Ovary (tissue), 9 donors: ENCODE results near the gene LRRC31. TPM values are rescaled to one million over a fixed set of nuclear protein-coding genes. Genes with fewer than 3 reads are reported as not detected.

Experiments used
- DNase-seq, 5 donors: peaks; one replicate each; pipeline ENCODE4 v3.0.0-alpha.2; 2019 to 2020
- H3K27ac ChIP-seq, 2 donors: fragments of 200-600 bp; one replicate each; pipeline versions ENCODE4 v1.5.1 to v1.8.0; 2019 to 2022
- H3K27me3 ChIP-seq: fragments of 200-600 bp; one replicate; pipeline ENCODE4 v1.8.0; 2022
- H3K36me3 ChIP-seq: fragments of 200-600 bp; sonication (generic); one replicate; pipeline ENCODE4 v1.5.1; 2019
- H3K4me1 ChIP-seq: one replicate; pipeline ENCODE4 v1.8.1; 2013; ENCODE audit warnings: mild to moderate bottlenecking, moderate library complexity; ENCODE audit not compliant: insufficient read depth
- H3K4me3 ChIP-seq: fragments of 200-600 bp; sonication (generic); one replicate; pipeline ENCODE4 v1.5.1; 2017
- H3K9me3 ChIP-seq, 2 donors: fragments of 200-600 bp in 1 of 2; sonication (generic) in 1 of 2; one replicate each; pipeline versions ENCODE4 v1.5.1 to v1.8.1; 2013 to 2019; ENCODE audit warnings: mild to moderate bottlenecking in 1 of 2, moderate library complexity in 1 of 2
- EP300 ChIP-seq: sonication (generic); formaldehyde crosslinking; IDR thresholded peaks from one replicate; pipeline ENCODE4 v1.6.1; 2017; ENCODE audit warnings: antibody characterized with exemption
- POLR2A ChIP-seq: fragments of 450-650 bp; IDR thresholded peaks from one replicate; pipeline ENCODE4 v1.6.1; 2017; ENCODE audit warnings: antibody characterized with exemption, mild to moderate bottlenecking, moderate library complexity
- WGBS, 3 donors: extraction: QIAGEN DNeasy Blood & Tissue Kit in 1 of 3; methylation state at CpG; one replicate each; pipeline versions ENCODE4 v1.1.5 to v1.1.7; 2013 to 2017; 5-methylcytosine and 5-hydroxymethylcytosine counted together
- intact Hi-C, 4 donors: fragments of 100-400 bp; cut with DNase I; formaldehyde crosslinking; loops; one replicate each; pipeline versions ENCODE4 v1.11.0 to v1.15.1; 2022 to 2023
- polyA plus RNA-seq, 2 donors: library from polyadenylated mRNA; stranded (reverse); fragments of 200-250 nt in 1 of 2; fragments of 350-450 nt in 1 of 2; fragmentation: Illumina TruSeq in 1 of 2; extraction: RNeasy Lipid Tissue Mini Kit (QIAGEN cat#74804) in 1 of 2; gene quantifications; one replicate each; pipeline ENCODE4 v1.2.3, GENCODE V29; 2013 to 2014
- total RNA-seq, 7 donors: library from RNA; depleted of rRNA in 2 of 7; stranded (reverse); fragments of >200 nt in 2 of 7; fragmentation: NEBNext Ultra II Directional in 3 of 7; extraction: Animal tissue kit (Norgen Biotek cat#: 25700) in 3 of 7; gene quantifications; one replicate each; pipeline versions ENCODE4 v1.1.0 to v1.2.4, GENCODE V29; 2016 to 2023
- TF ChIP-seq, protein P1 (sequence below), 3 donors: fragments of 450-650 bp in 2 of 3; fragments of 200-600 bp in 1 of 3; IDR thresholded peaks; one replicate each; pipeline versions ENCODE4 v1.5.1 to v1.8.0; 2016 to 2022; ENCODE audit warnings: antibody characterized with exemption in 3 of 3, mild to moderate bottlenecking in 1 of 3
- donor health status: DM: no; HTN: no; CAD: no; lungs with moderate emphysema.
- donor health status: DM: no; HTN: no; CAD: no.
- donor health status: Bipolar disorder and iron deficiency.
- donor health status: DM: yes; HTN: yes; CAD: no.
- donor health status: DM: no; HTN: no; CAD: no.
- donor health status: DM: yes; HTN: yes; CAD: no.

LRRC31 gene
- total and polyA plus RNA-seq, 9 donors, result not detected

DNA sequence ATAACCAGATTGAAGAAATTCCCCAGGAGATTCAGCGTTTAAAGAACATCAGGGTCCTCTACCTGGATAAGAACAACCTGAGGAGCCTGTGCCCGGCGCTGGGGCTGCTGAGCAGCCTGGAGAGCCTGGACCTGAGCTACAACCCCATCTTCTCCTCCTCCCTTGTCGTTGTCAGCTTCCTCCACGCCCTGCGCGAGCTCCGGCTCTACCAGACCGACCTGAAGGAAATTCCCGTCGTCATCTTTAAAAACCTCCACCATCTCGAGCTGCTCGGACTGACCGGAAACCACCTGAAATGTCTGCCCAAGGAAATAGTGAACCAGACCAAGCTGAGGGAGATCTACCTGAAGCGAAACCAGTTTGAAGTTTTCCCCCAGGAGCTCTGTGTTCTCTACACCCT lies 47.6 kb downstream of the LRRC31 start:
- 92 to 93% (median 93%) methylated on average over 15 of the region's 15 CpGs for WGBS, 3 donors
- no peak for TF ChIP-seq EP300
- TF ChIP-seq POLR2A, result no peak
- TF ChIP-seq, protein P1, sequence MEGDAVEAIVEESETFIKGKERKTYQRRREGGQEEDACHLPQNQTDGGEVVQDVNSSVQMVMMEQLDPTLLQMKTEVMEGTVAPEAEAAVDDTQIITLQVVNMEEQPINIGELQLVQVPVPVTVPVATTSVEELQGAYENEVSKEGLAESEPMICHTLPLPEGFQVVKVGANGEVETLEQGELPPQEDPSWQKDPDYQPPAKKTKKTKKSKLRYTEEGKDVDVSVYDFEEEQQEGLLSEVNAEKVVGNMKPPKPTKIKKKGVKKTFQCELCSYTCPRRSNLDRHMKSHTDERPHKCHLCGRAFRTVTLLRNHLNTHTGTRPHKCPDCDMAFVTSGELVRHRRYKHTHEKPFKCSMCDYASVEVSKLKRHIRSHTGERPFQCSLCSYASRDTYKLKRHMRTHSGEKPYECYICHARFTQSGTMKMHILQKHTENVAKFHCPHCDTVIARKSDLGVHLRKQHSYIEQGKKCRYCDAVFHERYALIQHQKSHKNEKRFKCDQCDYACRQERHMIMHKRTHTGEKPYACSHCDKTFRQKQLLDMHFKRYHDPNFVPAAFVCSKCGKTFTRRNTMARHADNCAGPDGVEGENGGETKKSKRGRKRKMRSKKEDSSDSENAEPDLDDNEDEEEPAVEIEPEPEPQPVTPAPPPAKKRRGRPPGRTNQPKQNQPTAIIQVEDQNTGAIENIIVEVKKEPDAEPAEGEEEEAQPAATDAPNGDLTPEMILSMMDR (IDR thresholded peaks at IDR 0.05), result no peak
- no peaks in the 10 kb centered on the region for H3K27me3 ChIP-seq

GRCh38 chr3:169818316-169818715 lies 51.4 kb downstream of the LRRC31 start:
- H3K4me3 ChIP-seq, result no peak overlapping the region
- no peak overlapping the region for H3K27ac ChIP-seq
- H3K4me1 ChIP-seq, result no peaks in the 10 kb centered on the region
- no peaks in the 10 kb centered on the region for H3K9me3 ChIP-seq
- TF ChIP-seq EP300, result no peak
- TF ChIP-seq, protein P1 (IDR thresholded peaks at IDR 0.05), result no peak
- no peak for TF ChIP-seq POLR2A
- WGBS, 3 donors, result 82 to 86% (median 83%) methylated on average over 2 of the region's 2 CpGs
- DNase-seq, result no peak
- H3K36me3 ChIP-seq, result no peaks in the 10 kb centered on the region
- no peaks in the 10 kb centered on the region for H3K27me3 ChIP-seq
- intact Hi-C loops, result no loop called here

More for the DNA sequence above, 47.6 kb downstream of the LRRC31 start:
- intact Hi-C loops, result no loop called here
- Histone ChIP-seq H3K4me1 (no peaks in the 10 kb centered on the region), H3K27ac (no peak overlapping the region), H3K9me3 (no peaks in the 10 kb centered on the region), H3K4me3 (no peak overlapping the region), H3K36me3 (no peaks in the 10 kb centered on the region)
- no peak for DNase-seq

GRCh38 chr3:169815590-169816150 lies 54.1 kb downstream of the LRRC31 start:
- H3K27ac ChIP-seq, result no peak overlapping the region
- no peaks in the 10 kb centered on the region for H3K9me3 ChIP-seq
- DNase-seq, result no peak
- no peaks in the 10 kb centered on the region for H3K36me3 ChIP-seq
- no peak overlapping the region for H3K4me3 ChIP-seq
- H3K27me3 ChIP-seq, result no peaks in the 10 kb centered on the region
- TF ChIP-seq EP300 (no peak), POLR2A (no peak)
- TF ChIP-seq, protein P1 (IDR thresholded peaks at IDR 0.05), result no peak
- intact Hi-C loops, result no loop called here
- WGBS, 3 donors, result 90 to 94% (median 93%) methylated on average over 4 of the region's 4 CpGs
- no peaks in the 10 kb centered on the region for H3K4me1 ChIP-seq

DNA sequence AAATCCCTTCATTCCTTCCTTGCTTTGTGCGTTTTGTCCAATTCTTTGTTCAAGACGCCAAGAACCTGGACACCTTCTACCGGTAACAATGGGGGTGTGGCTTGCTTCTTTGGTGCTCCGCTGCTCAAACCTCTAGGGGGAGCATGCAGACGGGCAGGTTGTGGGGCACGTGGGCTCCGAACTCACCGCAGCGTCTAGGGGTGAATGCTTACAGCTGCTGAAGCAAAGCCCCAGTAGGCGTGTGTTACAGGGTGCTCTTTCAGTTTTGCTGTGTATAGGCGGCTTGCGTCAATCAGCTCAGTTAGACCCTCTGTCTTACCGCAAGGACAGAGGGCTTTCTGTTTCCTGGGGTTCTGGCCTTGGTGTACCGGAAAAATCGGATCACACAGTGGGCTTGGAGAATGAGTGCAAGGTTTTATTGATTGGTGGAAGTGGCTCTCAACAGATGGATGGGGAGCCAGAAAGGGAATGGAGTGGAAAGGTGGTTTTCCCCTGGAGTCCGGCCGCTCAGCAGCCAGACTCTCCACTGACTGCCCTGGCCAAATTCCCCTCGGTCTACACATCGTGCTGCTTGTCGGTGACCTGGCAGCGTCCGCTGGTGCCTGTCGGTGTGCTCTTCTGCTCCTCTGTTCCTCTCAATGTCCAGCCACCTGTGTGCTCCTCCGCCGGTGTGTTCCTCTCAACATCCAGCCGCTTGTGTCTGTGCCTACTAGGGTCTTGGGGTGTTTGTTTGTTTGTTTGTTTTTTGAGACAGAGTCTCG lies 55.8 kb downstream of the LRRC31 start:
- Histone ChIP-seq H3K27ac (no peak overlapping the region), H3K4me3 (peak overlapping the region; percentile 73), H3K27me3 (no peaks in the 10 kb centered on the region), H3K4me1 (no peaks in the 10 kb centered on the region), H3K36me3 (no peaks in the 10 kb centered on the region), H3K9me3 (no peaks in the 10 kb centered on the region)
- 62 to 68% (median 65%) methylated on average over 27 of the region's 27 CpGs for WGBS, 3 donors
- intact Hi-C loops, result no loop called here
- DNase-seq, result peak; percentile 26 to 39 (median 30)
- TF ChIP-seq POLR2A (no peak), EP300 (no peak)
- TF ChIP-seq, protein P1 (IDR thresholded peaks at IDR 0.05), result no peak
